H9 (cell line): Measurements from ENCODE around the gene KRTAP10-9. TPM values are rescaled to one million over a fixed set of nuclear protein-coding genes. Genes with fewer than 3 reads are reported as not detected.

Source experiments
- DNase-seq: peaks from one replicate; pipeline ENCODE4 v3.0.0-alpha.2; 2017
- H2AFZ ChIP-seq: one replicate; pipeline ENCODE4 v1.6.1; 2013; ENCODE audit warnings: mild to moderate bottlenecking, low read length, control low read depth, moderate library complexity
- H2AK5ac ChIP-seq: 2 replicates; pipeline ENCODE4 v1.6.1; 2013; ENCODE audit warnings: low read length, control low read depth, mixed read lengths; ENCODE audit not compliant: insufficient read length
- H2BK120ac ChIP-seq: one replicate; pipeline ENCODE4 v1.6.1; 2013; ENCODE audit warnings: low read depth, mild to moderate bottlenecking, low read length, control low read depth, inconsistent platforms; ENCODE audit not compliant: poor library complexity, severe bottlenecking
- H2BK12ac ChIP-seq: 2 replicates; pipeline ENCODE4 v1.6.1; 2013; ENCODE audit warnings: low read length, control low read depth, mixed read lengths, low read depth; ENCODE audit not compliant: insufficient read length
- H2BK15ac ChIP-seq: 2 replicates; pipeline ENCODE4 v1.6.1; 2013; ENCODE audit warnings: low read depth, low read length, control low read depth
- H2BK20ac ChIP-seq: one replicate; pipeline ENCODE4 v1.6.1; 2013; ENCODE audit warnings: low read depth, mild to moderate bottlenecking, low read length, control low read depth, inconsistent platforms; ENCODE audit not compliant: poor library complexity, severe bottlenecking
- H2BK5ac ChIP-seq: 2 replicates; pipeline ENCODE4 v1.6.1; 2013; ENCODE audit warnings: low read length, control low read depth, mixed read lengths; ENCODE audit not compliant: insufficient read length
- H3K14ac ChIP-seq: 2 replicates; pipeline ENCODE4 v1.6.1; 2013; ENCODE audit warnings: low read length, control low read depth; ENCODE audit not compliant: insufficient read depth
- H3K18ac ChIP-seq: 2 replicates; pipeline ENCODE4 v1.6.1; 2013; ENCODE audit warnings: low read depth, mild to moderate bottlenecking, mixed read lengths, low read length, control low read depth; ENCODE audit not compliant: insufficient read length
- H3K23ac ChIP-seq: 2 replicates; pipeline ENCODE4 v1.6.1; 2013; ENCODE audit warnings: low read length, control low read depth, mixed read lengths, low read depth; ENCODE audit not compliant: insufficient read length
- H3K23me2 ChIP-seq: 2 replicates; pipeline ENCODE4 v1.6.1; 2013; ENCODE audit warnings: low read depth, mild to moderate bottlenecking, mixed read lengths, low read length, control low read depth; ENCODE audit not compliant: insufficient read length, poor library complexity, severe bottlenecking
- H3K27ac ChIP-seq: 2 replicates; pipeline ENCODE4 v1.5.1; 2013; ENCODE audit warnings: low read length, control low read depth, mixed read lengths, low read depth; ENCODE audit not compliant: insufficient read length
- H3K27me3 ChIP-seq: 2 replicates; pipeline ENCODE4 v1.6.1; 2013; ENCODE audit warnings: low read length, control low read depth, inconsistent platforms; ENCODE audit not compliant: insufficient read depth
- H3K4ac ChIP-seq: 2 replicates; pipeline ENCODE4 v1.6.1; 2013; ENCODE audit warnings: low read depth, mild to moderate bottlenecking, control low read depth, inconsistent platforms, low read length, moderate library complexity
- H3K4me1 ChIP-seq: 2 replicates; pipeline ENCODE4 v1.6.1; 2013; ENCODE audit warnings: low read length, control low read depth, inconsistent platforms; ENCODE audit not compliant: insufficient read depth
- H3K4me2 ChIP-seq: 2 replicates; pipeline ENCODE4 v1.6.1; 2013; ENCODE audit warnings: low read length, control low read depth, mixed read lengths; ENCODE audit not compliant: insufficient read length, insufficient read depth
- H3K56ac ChIP-seq: 2 replicates; pipeline ENCODE4 v1.6.1; 2013; ENCODE audit warnings: low read depth, mild to moderate bottlenecking, mixed read lengths, low read length, control low read depth; ENCODE audit not compliant: insufficient read length
- H3K79me1 ChIP-seq: 2 replicates; pipeline ENCODE4 v1.6.1; 2013; ENCODE audit warnings: low read depth, mild to moderate bottlenecking, moderate library complexity, low read length, control low read depth, inconsistent platforms; ENCODE audit not compliant: insufficient read depth, poor library complexity, severe bottlenecking
- H3K79me2 ChIP-seq: 2 replicates; pipeline ENCODE4 v1.6.1; 2013; ENCODE audit warnings: low read length, control low read depth, inconsistent platforms; ENCODE audit not compliant: insufficient read depth
- H3K9ac ChIP-seq: 2 replicates; pipeline ENCODE4 v1.6.1; 2013; ENCODE audit warnings: low read length, control low read depth, mixed read lengths; ENCODE audit not compliant: insufficient read length; ENCODE audit errors: extremely low read depth
- H3K9me3 ChIP-seq: one replicate; pipeline ENCODE4 v1.6.1; 2013; ENCODE audit warnings: low read depth, low read length, inconsistent platforms; ENCODE audit not compliant: control insufficient read depth
- H3T11ph ChIP-seq: one replicate; pipeline ENCODE4 v1.6.1; 2013; ENCODE audit warnings: mild to moderate bottlenecking, low read length, control low read depth, inconsistent platforms
- H4K20me1 ChIP-seq: one replicate; pipeline ENCODE4 v1.6.1; 2013; ENCODE audit not compliant: control insufficient read depth, insufficient read length, insufficient read depth
- H4K5ac ChIP-seq: 2 replicates; pipeline ENCODE4 v1.6.1; 2013; ENCODE audit warnings: low read depth, mild to moderate bottlenecking, mixed read lengths, low read length, control low read depth; ENCODE audit not compliant: insufficient read length
- H4K8ac ChIP-seq: replicated peaks from 2 replicates; pipeline ENCODE4 v1.6.1; 2013; ENCODE audit warnings: low read length, control low read depth, mixed read lengths, low read depth; ENCODE audit not compliant: insufficient read length
- H4K91ac ChIP-seq: 2 replicates; pipeline ENCODE4 v1.6.1; 2013; ENCODE audit warnings: low read depth, mild to moderate bottlenecking, moderate library complexity, mixed read lengths, low read length, control low read depth; ENCODE audit not compliant: insufficient read length
- H3K27ac Mint-ChIP-seq, 3 experiments: 2 replicates in 2 of 3; 3 replicates in 1 of 3; pipeline ENCODE4 v1.8.0; 2020 to 2021; ENCODE audit warnings: mixed read lengths in 3 of 3, mild to moderate bottlenecking in 1 of 3, moderate library complexity in 1 of 3
- H3K27me3 Mint-ChIP-seq: 2 replicates; pipeline ENCODE4 v1.8.0; 2021; ENCODE audit warnings: low read depth, mild to moderate bottlenecking, moderate library complexity, mixed read lengths
- H3K36me3 Mint-ChIP-seq, 3 experiments: 2 replicates in 2 of 3; 3 replicates in 1 of 3; pipeline ENCODE4 v1.8.0; 2020 to 2021; ENCODE audit warnings: low read depth in 3 of 3, mixed read lengths in 3 of 3; ENCODE audit not compliant: insufficient read depth in 1 of 3
- H3K4me1 Mint-ChIP-seq, 2 experiments: 2 replicates each; pipeline ENCODE4 v1.8.0; 2020; ENCODE audit warnings: mixed read lengths in 2 of 2
- H3K4me3 Mint-ChIP-seq, 2 experiments: 2 replicates in 1 of 2; 3 replicates in 1 of 2; pipeline ENCODE4 v1.8.0; 2020 to 2021; ENCODE audit warnings: mild to moderate bottlenecking in 2 of 2, mixed read lengths in 2 of 2, moderate library complexity in 1 of 2
- H3K9me3 Mint-ChIP-seq, 2 experiments: 2 replicates in 1 of 2; 3 replicates in 1 of 2; pipeline ENCODE4 v1.8.0; 2020; ENCODE audit warnings: mild to moderate bottlenecking in 2 of 2, mixed read lengths in 2 of 2, moderate library complexity in 1 of 2
- WGBS: extraction: QIAGEN DNeasy Blood & Tissue Kit; methylation state at CpG from one replicate; pipeline ENCODE4 v1.1.7; 2013; ENCODE audit warnings: missing lambda C conversion rate, low lambda C conversion rate, mixed read lengths; ENCODE audit not compliant: insufficient read length; ENCODE audit errors: extremely low coverage; 5-methylcytosine and 5-hydroxymethylcytosine counted together
- total RNA-seq: library from RNA; stranded (reverse); gene quantifications from 2 replicates; pipeline ENCODE4 v1.2.1, GENCODE V29; 2021
- TF ChIP-seq, protein P1 (sequence below): fragments of 200-600 bp; sonication (generic); conservative IDR thresholded peaks from 3 replicates; pipeline ENCODE4 v1.8.0; 2021; ENCODE audit warnings: antibody characterized with exemption, mild to moderate bottlenecking

Gene KRTAP10-9
- total RNA-seq, 1 experiment from 2014 or later: not detected

DNA sequence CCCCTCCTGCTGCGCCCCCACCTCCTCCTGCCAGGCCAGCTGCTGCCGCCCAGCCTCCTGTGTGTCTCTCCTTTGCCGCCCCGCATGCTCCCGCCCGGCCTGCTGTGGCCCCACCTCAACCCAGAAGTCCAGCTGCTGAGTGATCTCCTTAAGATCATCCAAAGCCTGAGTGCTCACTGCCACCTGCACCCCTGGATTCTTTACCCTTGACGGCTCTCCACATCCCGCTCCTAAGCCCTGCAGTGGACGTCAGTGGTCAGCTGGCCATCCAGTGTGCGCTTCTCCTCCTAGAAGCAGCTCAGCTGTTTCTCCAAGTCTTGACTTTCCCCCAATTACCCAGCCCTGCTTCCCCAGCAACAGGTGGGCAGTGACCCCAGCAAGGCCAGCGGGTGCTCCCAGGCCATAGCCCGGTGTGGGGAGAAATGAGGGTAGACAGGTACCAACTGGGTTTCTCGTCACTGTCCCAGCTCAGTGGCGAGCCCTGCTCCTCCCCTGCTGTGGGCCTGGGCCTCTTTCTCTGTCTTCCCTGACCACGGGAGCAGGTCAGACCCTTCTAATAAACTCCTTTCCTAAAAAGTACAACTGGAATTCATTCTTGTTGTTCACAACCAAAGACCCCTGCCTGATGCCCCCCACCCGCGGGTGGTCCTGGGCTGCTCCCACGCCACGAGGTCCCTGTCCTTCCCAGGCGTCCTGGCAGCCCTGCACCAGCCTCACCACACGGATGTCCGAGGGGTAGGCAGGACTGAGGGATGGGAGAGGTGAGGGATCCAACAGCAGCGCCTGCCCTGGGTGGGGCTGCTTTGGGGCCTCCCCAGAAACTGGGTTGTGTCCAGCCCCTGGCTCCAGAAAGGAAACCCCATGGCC lies 25.1 kb upstream of the KRTAP10-9 start:
- H3K9me3 Mint-ChIP-seq: peaks cover 0 to 2% of the 10 kb centered on the region in 2 experiments; a peak in 2 of 5 replicates
- Histone ChIP-seq H3K79me1 (no peaks in the 10 kb centered on the region), H3K23me2 (no peaks in the 10 kb centered on the region), H3K4ac (no peak overlapping the region), H3K23ac (no peak overlapping the region), H4K20me1 (no peaks in the 10 kb centered on the region), H2BK12ac (no peak overlapping the region), H3K27me3 (no peaks in the 10 kb centered on the region), H3K9ac (no peak overlapping the region), H4K91ac (no peak overlapping the region), H3K4me1 (no peaks in the 10 kb centered on the region), H3T11ph (no peak overlapping the region), H2BK15ac (no peak overlapping the region), H4K5ac (no peak overlapping the region), H3K27ac (no peak overlapping the region), H4K8ac (no peak overlapping the region), H2AK5ac (no peak overlapping the region), H3K18ac (peak overlapping the region; percentile 44), H2BK5ac (no peak overlapping the region), H2AFZ (no peak overlapping the region), H3K14ac (no peak overlapping the region; the same call in 1 of the 2 replicates), H3K4me2 (no peak overlapping the region), H3K9me3 (no peaks in the 10 kb centered on the region), H2BK20ac (no peak overlapping the region), H2BK120ac (no peak overlapping the region), H3K56ac (no peak overlapping the region), H3K79me2 (no peaks in the 10 kb centered on the region)
- H3K36me3 Mint-ChIP-seq: peaks cover 0 to 4% (median 0%) of the 10 kb centered on the region in 3 experiments; a peak in 1 of 7 replicates
- WGBS: no CpG with 5 or more reads among the region's 23 CpGs
- peaks cover 33 to 37% of the 10 kb centered on the region in 2 experiments for H3K4me1 Mint-ChIP-seq
- H3K27me3 Mint-ChIP-seq: peaks cover 11% of the 10 kb centered on the region
- peak overlapping the region in 1 of 3 experiments; percentile 82; a peak in 2 of 7 replicates for H3K27ac Mint-ChIP-seq
- no peak for DNase-seq
- H3K4me3 Mint-ChIP-seq: no peak overlapping the region; a peak in 1 of 5 replicates
- TF ChIP-seq, protein P1, sequence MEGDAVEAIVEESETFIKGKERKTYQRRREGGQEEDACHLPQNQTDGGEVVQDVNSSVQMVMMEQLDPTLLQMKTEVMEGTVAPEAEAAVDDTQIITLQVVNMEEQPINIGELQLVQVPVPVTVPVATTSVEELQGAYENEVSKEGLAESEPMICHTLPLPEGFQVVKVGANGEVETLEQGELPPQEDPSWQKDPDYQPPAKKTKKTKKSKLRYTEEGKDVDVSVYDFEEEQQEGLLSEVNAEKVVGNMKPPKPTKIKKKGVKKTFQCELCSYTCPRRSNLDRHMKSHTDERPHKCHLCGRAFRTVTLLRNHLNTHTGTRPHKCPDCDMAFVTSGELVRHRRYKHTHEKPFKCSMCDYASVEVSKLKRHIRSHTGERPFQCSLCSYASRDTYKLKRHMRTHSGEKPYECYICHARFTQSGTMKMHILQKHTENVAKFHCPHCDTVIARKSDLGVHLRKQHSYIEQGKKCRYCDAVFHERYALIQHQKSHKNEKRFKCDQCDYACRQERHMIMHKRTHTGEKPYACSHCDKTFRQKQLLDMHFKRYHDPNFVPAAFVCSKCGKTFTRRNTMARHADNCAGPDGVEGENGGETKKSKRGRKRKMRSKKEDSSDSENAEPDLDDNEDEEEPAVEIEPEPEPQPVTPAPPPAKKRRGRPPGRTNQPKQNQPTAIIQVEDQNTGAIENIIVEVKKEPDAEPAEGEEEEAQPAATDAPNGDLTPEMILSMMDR: no peak
